ENCODE results near the gene UBE2L3. TPM values are rescaled to one million over a fixed set of nuclear protein-coding genes. Genes with fewer than 3 reads are reported as not detected.

Gene UBE2L3
- polyA plus RNA-seq, 1 of the 3 experiments (the other 2 are of a cell fraction) = 41.2 TPM

DNA sequence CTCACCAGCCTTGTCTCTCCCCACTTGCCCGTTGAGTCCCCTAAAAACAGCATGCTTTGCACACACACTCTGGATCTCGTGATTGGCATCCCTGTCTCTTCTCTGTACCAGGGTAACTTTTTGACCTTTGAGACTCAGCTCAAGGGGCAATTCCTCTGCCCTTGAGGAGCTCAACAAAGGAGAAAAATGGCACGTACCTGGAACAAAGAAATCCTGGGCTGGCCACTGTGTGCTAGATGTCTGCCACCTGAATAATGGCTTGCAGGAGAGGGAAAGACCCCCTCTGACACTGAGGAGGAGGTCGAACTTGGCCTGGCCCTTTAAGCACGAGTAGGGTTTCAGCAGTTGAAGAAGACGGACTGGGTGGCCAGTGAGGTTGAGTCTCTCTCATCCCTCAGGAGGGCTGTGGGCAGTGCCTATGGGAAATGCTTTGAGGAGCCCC, 5.8 kb downstream of the UBE2L3 start:
- H3F3A ChIP-seq (replicated peaks; ENCODE audit: insufficient read depth) = no peaks in the 10 kb centered on the region
- no peak overlapping the region for H3K4me2 ChIP-seq
- peaks cover 0 to 6% of the 10 kb centered on the region in 2 experiments for H3K36me3 ChIP-seq (replicated peaks in 1 of 2; ENCODE audit: control insufficient read depth in 1 of 2, insufficient read depth in 2 of 2, low read length in 1 of 2)
- no peaks in the 10 kb centered on the region for H3K9me2 ChIP-seq
- no peak overlapping the region for H2AFZ ChIP-seq (ENCODE audit: low read depth)
- ChIA-PET POLR2A (no interaction called here), CTCF (interaction anchor here (0.8 to 2.5 kb wide), 3 partner anchors 35 to 70 kb away, joined by 3 to 8 read pairs (median 4); partner anchors contain the start of gene SDF2L1)
- H3K79me2 ChIP-seq (ENCODE audit: insufficient read depth) = peaks cover 100% of the 10 kb centered on the region
- H3K27ac ChIP-seq (ENCODE audit: low read depth in 2 of 2, low read length in 1 of 2) = no peak overlapping the region
- no peak overlapping the region for H3K9ac ChIP-seq
- no peaks in the 10 kb centered on the region for H3K27me3 ChIP-seq (ENCODE audit: insufficient read depth)
- H3K4me3 ChIP-seq (ENCODE audit: low read depth in 2 of 2, low read length in 1 of 2) = no peak overlapping the region
- peaks cover 100% of the 10 kb centered on the region for H4K20me1 ChIP-seq (ENCODE audit: insufficient read depth)
- no peaks in the 10 kb centered on the region for H3K9me3 ChIP-seq
- TF ChIP-seq RFX5 (IDR thresholded peaks at IDR 0.05; ENCODE audit: low read length) (no peak), JUND (IDR thresholded peaks at IDR 0.05) (no peak), RXRA (IDR thresholded peaks at IDR 0.05; ENCODE audit: borderline replicate concordance, low read depth) (no peak), SIN3A (IDR thresholded peaks at IDR 0.05; ENCODE audit: borderline replicate concordance, low read depth, low read length) (no peak), GATA2 (CRISPR knock-in tag; IDR thresholded peaks at IDR 0.05) (no peak), MXI1 (IDR thresholded peaks at IDR 0.05; ENCODE audit: low read depth, low read length) (no peak), FOXJ3 (CRISPR knock-in tag; IDR thresholded peaks at IDR 0.05) (no peak), CHD2 (IDR thresholded peaks at IDR 0.05; ENCODE audit: low read length, partially characterized antibody) (no peak)
- TF ChIP-seq, protein P1, sequence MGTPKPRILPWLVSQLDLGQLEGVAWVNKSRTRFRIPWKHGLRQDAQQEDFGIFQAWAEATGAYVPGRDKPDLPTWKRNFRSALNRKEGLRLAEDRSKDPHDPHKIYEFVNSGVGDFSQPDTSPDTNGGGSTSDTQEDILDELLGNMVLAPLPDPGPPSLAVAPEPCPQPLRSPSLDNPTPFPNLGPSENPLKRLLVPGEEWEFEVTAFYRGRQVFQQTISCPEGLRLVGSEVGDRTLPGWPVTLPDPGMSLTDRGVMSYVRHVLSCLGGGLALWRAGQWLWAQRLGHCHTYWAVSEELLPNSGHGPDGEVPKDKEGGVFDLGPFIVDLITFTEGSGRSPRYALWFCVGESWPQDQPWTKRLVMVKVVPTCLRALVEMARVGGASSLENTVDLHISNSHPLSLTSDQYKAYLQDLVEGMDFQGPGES (IDR thresholded peaks at IDR 0.05; ENCODE audit: low read depth, low read length) = no peak
- H3K4me1 ChIP-seq (ENCODE audit: control insufficient read depth in 1 of 2, insufficient read depth in 2 of 2, low read depth in 1 of 2, low read length in 1 of 2) = peaks cover 15 to 16% of the 10 kb centered on the region in 2 experiments; a peak in 3 of 4 replicates
- 83% methylated on average over 6 of the region's 6 CpGs for WGBS (ENCODE audit: low lambda C conversion rate)
- no peak for DNase-seq

DNA sequence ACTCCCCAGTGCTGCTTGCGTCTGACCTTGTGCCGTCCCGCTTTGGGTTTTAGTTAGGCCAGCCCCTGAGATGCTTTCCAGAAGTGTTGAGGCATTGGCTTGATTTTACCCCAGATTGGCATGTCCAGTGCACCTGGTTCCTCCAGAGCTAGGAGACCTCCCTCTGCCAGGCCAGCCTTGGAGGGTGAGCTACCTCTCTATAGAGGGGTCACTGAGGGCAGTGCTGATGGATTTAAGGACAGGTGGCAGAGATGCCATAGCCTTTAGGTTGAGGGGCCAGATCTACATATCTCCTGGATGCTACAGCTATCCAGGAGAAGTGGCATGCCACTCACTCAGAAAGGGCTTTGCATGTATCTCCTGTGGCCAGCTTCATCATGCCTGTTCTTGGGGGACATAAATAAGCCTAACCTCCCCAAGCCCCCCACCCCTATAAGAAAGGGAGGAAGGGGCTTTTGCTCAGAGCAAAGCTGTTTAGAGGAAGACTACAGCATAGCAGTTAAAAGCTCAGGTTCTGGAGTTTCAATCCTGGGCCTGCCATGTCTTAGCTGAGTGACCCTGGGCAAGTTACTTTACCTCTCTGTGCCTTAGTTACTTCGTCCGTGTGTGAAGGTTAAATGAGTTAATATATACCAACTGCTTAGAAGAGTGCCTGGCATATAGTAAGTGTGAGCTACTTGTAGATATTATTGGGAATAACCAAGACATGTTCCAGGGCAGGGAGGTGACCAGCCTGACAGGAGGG, 6.4 kb downstream of the UBE2L3 start:
- no peak for TF ChIP-seq MXI1 (IDR thresholded peaks at IDR 0.05; ENCODE audit: low read depth, low read length)
- TF ChIP-seq, protein P2, sequence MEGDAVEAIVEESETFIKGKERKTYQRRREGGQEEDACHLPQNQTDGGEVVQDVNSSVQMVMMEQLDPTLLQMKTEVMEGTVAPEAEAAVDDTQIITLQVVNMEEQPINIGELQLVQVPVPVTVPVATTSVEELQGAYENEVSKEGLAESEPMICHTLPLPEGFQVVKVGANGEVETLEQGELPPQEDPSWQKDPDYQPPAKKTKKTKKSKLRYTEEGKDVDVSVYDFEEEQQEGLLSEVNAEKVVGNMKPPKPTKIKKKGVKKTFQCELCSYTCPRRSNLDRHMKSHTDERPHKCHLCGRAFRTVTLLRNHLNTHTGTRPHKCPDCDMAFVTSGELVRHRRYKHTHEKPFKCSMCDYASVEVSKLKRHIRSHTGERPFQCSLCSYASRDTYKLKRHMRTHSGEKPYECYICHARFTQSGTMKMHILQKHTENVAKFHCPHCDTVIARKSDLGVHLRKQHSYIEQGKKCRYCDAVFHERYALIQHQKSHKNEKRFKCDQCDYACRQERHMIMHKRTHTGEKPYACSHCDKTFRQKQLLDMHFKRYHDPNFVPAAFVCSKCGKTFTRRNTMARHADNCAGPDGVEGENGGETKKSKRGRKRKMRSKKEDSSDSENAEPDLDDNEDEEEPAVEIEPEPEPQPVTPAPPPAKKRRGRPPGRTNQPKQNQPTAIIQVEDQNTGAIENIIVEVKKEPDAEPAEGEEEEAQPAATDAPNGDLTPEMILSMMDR (IDR thresholded peaks at IDR 0.05) = no peak
- TF ChIP-seq ELF1 (IDR thresholded peaks at IDR 0.05) = no peak
- TF ChIP-seq NRF1 (IDR thresholded peaks at IDR 0.05; ENCODE audit: low read depth, low read length) = no peak
- no peak for TF ChIP-seq TCF12 (IDR thresholded peaks at IDR 0.05)
- TF ChIP-seq POLR2AphosphoS5 (IDR thresholded peaks at IDR 0.05; ENCODE audit: low read depth, low read length) = no peak
- TF ChIP-seq, protein P3, sequence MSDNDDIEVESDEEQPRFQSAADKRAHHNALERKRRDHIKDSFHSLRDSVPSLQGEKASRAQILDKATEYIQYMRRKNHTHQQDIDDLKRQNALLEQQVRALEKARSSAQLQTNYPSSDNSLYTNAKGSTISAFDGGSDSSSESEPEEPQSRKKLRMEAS (IDR thresholded peaks at IDR 0.05; ENCODE audit: low read depth) = no peak
- TF ChIP-seq RFX5 (IDR thresholded peaks at IDR 0.05; ENCODE audit: low read length) = no peak
- no peak for TF ChIP-seq RCOR1 (IDR thresholded peaks at IDR 0.05; ENCODE audit: low read length)
- TF ChIP-seq, protein P4, sequence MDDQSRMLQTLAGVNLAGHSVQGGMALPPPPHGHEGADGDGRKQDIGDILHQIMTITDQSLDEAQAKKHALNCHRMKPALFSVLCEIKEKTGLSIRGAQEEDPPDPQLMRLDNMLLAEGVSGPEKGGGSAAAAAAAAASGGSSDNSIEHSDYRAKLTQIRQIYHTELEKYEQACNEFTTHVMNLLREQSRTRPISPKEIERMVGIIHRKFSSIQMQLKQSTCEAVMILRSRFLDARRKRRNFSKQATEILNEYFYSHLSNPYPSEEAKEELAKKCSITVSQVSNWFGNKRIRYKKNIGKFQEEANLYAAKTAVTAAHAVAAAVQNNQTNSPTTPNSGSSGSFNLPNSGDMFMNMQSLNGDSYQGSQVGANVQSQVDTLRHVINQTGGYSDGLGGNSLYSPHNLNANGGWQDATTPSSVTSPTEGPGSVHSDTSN (IDR thresholded peaks at IDR 0.05) = no peak
- TF ChIP-seq TEAD4 (IDR thresholded peaks at IDR 0.05; ENCODE audit: borderline replicate concordance, insufficient read depth) = no peak
- TF ChIP-seq YY1 (IDR thresholded peaks at IDR 0.05; ENCODE audit: low read depth) = no peak
- Histone ChIP-seq H3K4me1 (ENCODE audit: control insufficient read depth in 1 of 2, insufficient read depth in 2 of 2, low read depth in 1 of 2, low read length in 1 of 2) (peaks cover 14 to 15% of the 10 kb centered on the region in 2 experiments; a peak in 3 of 4 replicates), H3K9ac (no peak overlapping the region), H3F3A (replicated peaks; ENCODE audit: insufficient read depth) (no peaks in the 10 kb centered on the region), H3K79me2 (ENCODE audit: insufficient read depth) (peaks cover 100% of the 10 kb centered on the region), H4K20me1 (ENCODE audit: insufficient read depth) (peaks cover 100% of the 10 kb centered on the region), H3K9me2 (no peaks in the 10 kb centered on the region), H3K27ac (ENCODE audit: low read depth in 2 of 2, low read length in 1 of 2) (no peak overlapping the region), H3K4me3 (ENCODE audit: low read depth in 2 of 2, low read length in 1 of 2) (no peak overlapping the region), H2AFZ (ENCODE audit: low read depth) (no peak overlapping the region), H3K9me3 (no peaks in the 10 kb centered on the region), H3K4me2 (0 out of 2 replicates have a peak overlapping the region, but pooled peaks have one; percentile 13), H3K36me3 (replicated peaks in 1 of 2; ENCODE audit: control insufficient read depth in 1 of 2, insufficient read depth in 2 of 2, low read length in 1 of 2) (peaks cover 0 to 6% of the 10 kb centered on the region in 2 experiments), H3K27me3 (ENCODE audit: insufficient read depth) (no peaks in the 10 kb centered on the region)
- 78% methylated on average over 2 of the region's 5 CpGs for WGBS (ENCODE audit: low lambda C conversion rate)
- POLR2A ChIA-PET = no interaction called here
- no peak for DNase-seq
- CTCF ChIA-PET = interaction anchor here (2.5 kb wide), 1 partner anchor 69 kb away, joined by 8 read pairs; the partner anchor contains the start of gene SDF2L1
